ENCODE data around the gene NMRK2.

NMRK2 gene

DNA sequence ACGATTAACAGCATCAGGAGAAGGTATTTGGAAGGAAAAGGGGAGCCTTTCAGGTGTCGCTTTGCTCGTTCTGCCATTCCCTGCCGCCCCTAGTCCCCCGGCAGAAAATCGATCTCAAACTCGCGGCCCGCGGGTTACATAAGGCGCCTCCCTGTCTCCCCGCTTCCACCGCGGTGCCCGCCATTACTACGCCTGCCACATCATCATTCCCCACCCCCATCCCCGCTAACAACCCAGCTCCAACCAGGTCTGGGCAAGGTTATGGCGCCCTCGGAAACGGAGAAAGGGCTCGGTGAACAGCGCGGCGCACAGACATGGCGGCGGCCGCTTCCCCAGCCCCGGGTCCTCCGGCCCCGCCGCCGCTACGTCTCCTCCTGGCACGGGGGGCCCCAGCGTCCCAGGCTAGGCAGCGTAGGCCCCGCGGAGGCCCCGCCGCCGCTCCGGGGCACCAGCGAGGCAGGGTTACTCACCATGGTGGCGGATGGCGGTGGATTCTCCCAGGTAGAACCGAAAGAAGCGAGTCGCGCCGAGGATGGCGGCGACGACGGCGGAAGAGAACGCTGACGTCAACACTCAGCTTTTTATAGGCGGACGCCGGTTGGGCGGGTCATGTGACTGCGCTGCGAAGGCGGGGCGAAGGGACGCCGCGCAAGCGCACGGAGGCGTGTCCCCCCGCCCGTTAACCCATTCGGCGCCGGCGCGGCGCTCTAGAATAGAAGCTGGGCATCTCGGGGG is 52.2 kb downstream of the NMRK2 start, which contains the start of gene EEF2:
TSS of gene EEF2 (minus strand) at position 556 of the 735 bp plus-strand sequence. CDS start at position 473, 83 bp downstream.
- peak within 1 kb of the TSS; percentile 68 to 95 for H3K4me3 ChIP-seq (replicated peaks in 1 of 2; ENCODE audit: low read depth in 2 of 2, low read length in 2 of 2)
- DNase-seq (ENCODE audit: low read depth in 2 of 2), result peak; percentile 91 to 95
- TF ChIP-seq, protein P1, sequence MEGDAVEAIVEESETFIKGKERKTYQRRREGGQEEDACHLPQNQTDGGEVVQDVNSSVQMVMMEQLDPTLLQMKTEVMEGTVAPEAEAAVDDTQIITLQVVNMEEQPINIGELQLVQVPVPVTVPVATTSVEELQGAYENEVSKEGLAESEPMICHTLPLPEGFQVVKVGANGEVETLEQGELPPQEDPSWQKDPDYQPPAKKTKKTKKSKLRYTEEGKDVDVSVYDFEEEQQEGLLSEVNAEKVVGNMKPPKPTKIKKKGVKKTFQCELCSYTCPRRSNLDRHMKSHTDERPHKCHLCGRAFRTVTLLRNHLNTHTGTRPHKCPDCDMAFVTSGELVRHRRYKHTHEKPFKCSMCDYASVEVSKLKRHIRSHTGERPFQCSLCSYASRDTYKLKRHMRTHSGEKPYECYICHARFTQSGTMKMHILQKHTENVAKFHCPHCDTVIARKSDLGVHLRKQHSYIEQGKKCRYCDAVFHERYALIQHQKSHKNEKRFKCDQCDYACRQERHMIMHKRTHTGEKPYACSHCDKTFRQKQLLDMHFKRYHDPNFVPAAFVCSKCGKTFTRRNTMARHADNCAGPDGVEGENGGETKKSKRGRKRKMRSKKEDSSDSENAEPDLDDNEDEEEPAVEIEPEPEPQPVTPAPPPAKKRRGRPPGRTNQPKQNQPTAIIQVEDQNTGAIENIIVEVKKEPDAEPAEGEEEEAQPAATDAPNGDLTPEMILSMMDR (IDR thresholded peaks at IDR 0.05; ENCODE audit: low read depth, low read length), result no peak

DNA sequence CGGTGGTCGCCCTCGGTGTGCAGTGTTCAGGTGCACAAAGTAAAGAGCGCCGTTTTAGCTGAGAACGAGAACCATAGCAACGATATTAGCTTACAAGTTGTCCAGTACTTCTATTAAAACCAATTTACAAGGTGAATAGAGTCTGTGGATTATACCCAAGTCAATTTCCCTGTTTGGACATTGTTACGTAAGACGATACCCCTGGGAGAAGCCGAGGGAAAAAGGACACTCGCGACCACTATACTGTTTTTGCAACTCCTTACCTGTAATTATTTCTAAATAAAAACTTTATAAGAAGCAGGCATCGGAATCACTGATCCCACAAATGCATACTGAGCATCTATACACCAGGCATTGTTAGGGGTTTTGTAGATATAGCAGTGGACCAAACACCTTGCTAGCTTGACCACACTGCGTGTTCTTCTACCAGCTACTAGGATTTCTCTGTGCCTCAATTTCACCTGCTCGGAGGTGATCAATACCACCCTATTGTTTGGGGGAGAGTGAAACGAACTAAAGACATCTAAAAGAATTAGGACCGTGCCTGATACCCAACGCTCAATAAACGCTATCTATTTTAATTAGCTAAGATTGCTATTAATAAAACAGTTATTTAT is 52.9 kb downstream of the NMRK2 start:
- H3K4me3 ChIP-seq (replicated peaks in 1 of 2; ENCODE audit: low read depth in 2 of 2, low read length in 2 of 2), result peak overlapping the region; percentile 68 to 95
- no peak for DNase-seq (ENCODE audit: low read depth in 2 of 2)

DNA sequence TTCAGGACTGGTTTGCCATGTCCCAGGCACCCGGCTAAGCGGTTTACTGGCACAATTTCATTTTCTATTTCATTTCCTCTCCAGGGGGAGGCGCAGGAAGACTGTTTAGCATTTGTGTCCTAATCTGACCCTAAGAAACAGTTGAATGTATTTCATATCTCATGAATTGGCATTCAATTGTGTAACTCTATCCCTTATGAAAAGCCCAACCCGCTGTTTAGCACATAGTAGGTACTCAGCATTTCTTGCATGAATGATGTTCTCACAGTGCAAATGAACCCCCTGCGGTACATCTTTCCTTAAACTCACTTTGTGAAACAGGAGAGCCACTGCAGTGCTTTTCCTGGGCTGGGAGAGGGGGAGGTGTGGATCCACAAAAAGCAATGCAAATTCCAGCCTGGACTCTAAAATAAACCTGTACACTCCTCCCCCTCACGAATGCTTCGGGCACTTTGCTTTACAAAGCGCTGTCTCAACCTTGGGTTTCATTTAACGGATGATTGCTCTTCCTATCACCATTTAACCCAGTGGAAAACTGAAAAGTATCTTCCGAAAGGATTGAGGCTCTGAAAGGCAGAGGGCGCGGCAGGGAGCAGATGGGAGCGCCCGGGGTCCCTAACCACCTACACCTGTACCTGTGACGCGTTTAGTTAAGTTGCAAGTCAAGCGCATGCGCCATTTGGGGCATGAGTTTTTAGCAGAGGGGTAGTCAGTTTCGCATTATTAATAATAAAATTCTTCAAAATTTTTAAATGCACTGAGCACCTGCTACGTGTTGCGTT is 53.6 kb downstream of the NMRK2 start:
- TF ChIP-seq, protein P1 (IDR thresholded peaks at IDR 0.05; ENCODE audit: low read depth, low read length), result peak; percentile 46
- DNase-seq (ENCODE audit: low read depth in 2 of 2), result peak; percentile 88
- peak overlapping the region; percentile 68 to 95 for H3K4me3 ChIP-seq (replicated peaks in 1 of 2; ENCODE audit: low read depth in 2 of 2, low read length in 2 of 2)

More for the DNA sequence above, 52.9 kb downstream of the NMRK2 start:
- TF ChIP-seq, protein P1 (IDR thresholded peaks at IDR 0.05; ENCODE audit: low read depth, low read length), result no peak

DNA sequence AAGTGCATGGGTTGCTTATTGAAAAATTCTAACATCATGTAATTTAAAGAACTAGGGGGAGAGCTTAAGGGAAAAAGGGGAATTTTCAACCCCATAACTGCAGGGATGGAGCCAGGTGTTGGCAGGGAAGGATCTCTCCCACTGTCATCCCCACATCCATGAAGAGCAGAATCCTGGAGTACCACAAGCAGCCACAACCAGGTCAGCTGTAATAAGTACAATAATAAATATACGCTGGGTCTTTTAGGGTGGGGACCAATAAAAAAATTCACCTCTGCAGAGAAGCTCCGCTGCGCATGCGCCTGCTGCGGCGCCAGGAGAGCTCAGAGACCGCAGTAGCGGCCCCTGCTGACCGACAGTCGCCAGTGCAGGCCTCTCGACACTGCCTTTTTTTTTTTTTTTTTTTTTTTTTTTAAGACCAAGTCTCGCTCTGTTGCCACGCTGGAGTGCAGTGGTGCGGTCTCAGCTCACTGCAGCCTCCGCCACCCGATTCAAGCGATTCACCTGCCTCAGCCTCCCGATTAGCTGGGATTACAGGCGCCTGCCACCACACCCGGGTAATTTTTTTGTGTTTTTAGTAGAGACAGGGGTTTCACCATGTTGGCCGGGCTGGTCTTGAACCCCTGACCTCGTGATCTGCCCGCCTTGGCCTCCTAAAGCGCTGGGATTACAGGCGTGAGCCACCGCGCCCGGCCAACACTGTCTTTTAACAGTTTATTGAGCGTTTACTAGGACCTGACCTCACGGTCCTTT is 54.9 kb downstream of the NMRK2 start:
- TF ChIP-seq, protein P1 (IDR thresholded peaks at IDR 0.05; ENCODE audit: low read depth, low read length), result peak; percentile 92

DNA sequence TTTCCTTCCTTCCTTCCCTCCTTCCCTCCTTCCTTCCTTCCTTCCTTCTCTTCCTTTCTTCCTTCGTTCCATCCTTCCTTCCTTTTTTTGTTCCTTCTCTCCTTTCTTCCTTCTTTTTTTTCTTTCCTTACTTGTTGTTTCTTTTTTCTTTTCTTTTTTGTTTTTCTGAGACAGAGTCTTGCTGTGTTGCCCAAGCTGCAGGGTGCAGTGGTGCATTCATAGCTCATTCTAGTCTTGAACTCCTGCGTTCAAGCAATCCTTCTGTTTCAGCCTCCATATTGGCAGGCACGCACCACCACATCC is 57.9 kb downstream of the NMRK2 start:
- TF ChIP-seq, protein P1 (IDR thresholded peaks at IDR 0.05; ENCODE audit: low read depth, low read length), result no peak
- no peak for DNase-seq (ENCODE audit: low read depth in 2 of 2)
- no peak overlapping the region for H3K4me3 ChIP-seq (replicated peaks in 1 of 2; ENCODE audit: low read depth in 2 of 2, low read length in 2 of 2)

More for the DNA sequence above, 54.9 kb downstream of the NMRK2 start:
- no peak overlapping the region for H3K4me3 ChIP-seq (replicated peaks in 1 of 2; ENCODE audit: low read depth in 2 of 2, low read length in 2 of 2)
- peak; percentile 87 to 88 for DNase-seq (ENCODE audit: low read depth in 2 of 2)
